ENCODE results near the gene UBL3. TPM values are rescaled to one million over a fixed set of nuclear protein-coding genes. Genes with fewer than 3 reads are reported as not detected.

Gene UBL3
- total RNA-seq, 1 experiment from 2014 or later: 11.1 TPM

- DNase-seq (ENCODE audit: low read depth, low spot score) (no peak), ATAC-seq (no peak)
- H3K27ac ChIP-seq (ENCODE audit: low read length): no peak overlapping the region
- H3K27me3 ChIP-seq (ENCODE audit: control insufficient read depth, insufficient read depth, low read length): no peaks in the 10 kb centered on the region
- intact Hi-C loops (cut with micrococcal nuclease; ENCODE audit: unreplicated experiment): no loop called here
- H3K9me3 ChIP-seq (ENCODE audit: control insufficient read depth, insufficient read depth, low read depth, low read length): no peaks in the 10 kb centered on the region
- H3K4me3 ChIP-seq (ENCODE audit: low read depth in 2 of 2, low read length in 2 of 2): no peak overlapping the region
- CTCF ChIA-PET: no interaction called here
- no TSS peak for BruUV-seq (replicated peaks)
- no peaks in the 10 kb centered on the region for H3K36me3 ChIP-seq (ENCODE audit: control insufficient read depth, insufficient read depth, low read length)
- in situ Hi-C loops (cut with HindIII; ENCODE audit: low pct_unique_long_range_greater_than_20kb, low sequenced_read_pairs): no loop called here
- no peaks in the 10 kb centered on the region for H3K4me1 ChIP-seq (ENCODE audit: control insufficient read depth, insufficient read depth, low read length)
- TF ChIP-seq TCF7L2 (IDR thresholded peaks at IDR 0.05; ENCODE audit: low read depth, low read length): no peak
- POLR2A ChIA-PET: no interaction called here
Measured at GRCh38 chr13:29737061-29737460, 113.4 kb downstream of the UBL3 start.

DNA sequence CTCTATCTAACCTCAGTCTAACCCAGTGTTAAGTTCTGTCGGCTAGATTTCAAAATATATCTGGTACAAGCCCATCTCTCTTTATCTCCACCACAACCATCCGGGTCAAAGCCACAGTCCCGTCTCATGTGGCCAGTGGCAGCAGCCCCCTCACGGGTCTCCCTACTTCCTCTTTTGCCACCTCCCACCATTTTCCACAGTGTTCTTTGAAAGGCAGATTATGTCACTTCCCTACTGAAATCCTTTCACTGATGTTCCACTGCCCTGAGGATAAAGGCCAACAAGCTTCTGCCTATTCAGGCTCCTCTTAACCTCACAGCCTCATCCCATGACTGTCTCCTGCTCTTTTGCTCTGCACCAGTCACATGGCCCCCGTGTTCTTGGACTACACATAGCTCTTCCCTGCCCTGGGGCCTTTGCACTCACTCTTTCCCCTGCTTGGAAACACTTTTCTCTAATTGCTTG, 117.2 kb downstream of the UBL3 start:
- ChIA-PET POLR2A (no interaction called here), CTCF (no interaction called here)
- no peaks in the 10 kb centered on the region for H3K9me3 ChIP-seq (ENCODE audit: control insufficient read depth, insufficient read depth, low read depth, low read length)
- BruUV-seq (replicated peaks): no TSS peak
- ATAC-seq: no peak
- in situ Hi-C loops (cut with HindIII; ENCODE audit: low pct_unique_long_range_greater_than_20kb, low sequenced_read_pairs): no loop called here
- intact Hi-C loops (cut with micrococcal nuclease; ENCODE audit: unreplicated experiment): no loop called here
- no peaks in the 10 kb centered on the region for H3K4me1 ChIP-seq (ENCODE audit: control insufficient read depth, insufficient read depth, low read length)
- H3K27ac ChIP-seq (ENCODE audit: low read length): no peak overlapping the region
- H3K27me3 ChIP-seq (ENCODE audit: control insufficient read depth, insufficient read depth, low read length): peaks cover 4% of the 10 kb centered on the region; the same call in 1 of the 2 replicates
- TF ChIP-seq TCF7L2 (IDR thresholded peaks at IDR 0.05; ENCODE audit: low read depth, low read length) (no peak), SIN3A (IDR thresholded peaks at IDR 0.05; ENCODE audit: borderline replicate concordance, insufficient read depth, low read depth, low read length) (no peak), POLR2AphosphoS5 (IDR thresholded peaks at IDR 0.05; ENCODE audit: low read depth, low read length) (no peak), CTCF (IDR thresholded peaks at IDR 0.05) (no peak)
- TF ChIP-seq, protein P1, sequence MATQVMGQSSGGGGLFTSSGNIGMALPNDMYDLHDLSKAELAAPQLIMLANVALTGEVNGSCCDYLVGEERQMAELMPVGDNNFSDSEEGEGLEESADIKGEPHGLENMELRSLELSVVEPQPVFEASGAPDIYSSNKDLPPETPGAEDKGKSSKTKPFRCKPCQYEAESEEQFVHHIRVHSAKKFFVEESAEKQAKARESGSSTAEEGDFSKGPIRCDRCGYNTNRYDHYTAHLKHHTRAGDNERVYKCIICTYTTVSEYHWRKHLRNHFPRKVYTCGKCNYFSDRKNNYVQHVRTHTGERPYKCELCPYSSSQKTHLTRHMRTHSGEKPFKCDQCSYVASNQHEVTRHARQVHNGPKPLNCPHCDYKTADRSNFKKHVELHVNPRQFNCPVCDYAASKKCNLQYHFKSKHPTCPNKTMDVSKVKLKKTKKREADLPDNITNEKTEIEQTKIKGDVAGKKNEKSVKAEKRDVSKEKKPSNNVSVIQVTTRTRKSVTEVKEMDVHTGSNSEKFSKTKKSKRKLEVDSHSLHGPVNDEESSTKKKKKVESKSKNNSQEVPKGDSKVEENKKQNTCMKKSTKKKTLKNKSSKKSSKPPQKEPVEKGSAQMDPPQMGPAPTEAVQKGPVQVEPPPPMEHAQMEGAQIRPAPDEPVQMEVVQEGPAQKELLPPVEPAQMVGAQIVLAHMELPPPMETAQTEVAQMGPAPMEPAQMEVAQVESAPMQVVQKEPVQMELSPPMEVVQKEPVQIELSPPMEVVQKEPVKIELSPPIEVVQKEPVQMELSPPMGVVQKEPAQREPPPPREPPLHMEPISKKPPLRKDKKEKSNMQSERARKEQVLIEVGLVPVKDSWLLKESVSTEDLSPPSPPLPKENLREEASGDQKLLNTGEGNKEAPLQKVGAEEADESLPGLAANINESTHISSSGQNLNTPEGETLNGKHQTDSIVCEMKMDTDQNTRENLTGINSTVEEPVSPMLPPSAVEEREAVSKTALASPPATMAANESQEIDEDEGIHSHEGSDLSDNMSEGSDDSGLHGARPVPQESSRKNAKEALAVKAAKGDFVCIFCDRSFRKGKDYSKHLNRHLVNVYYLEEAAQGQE (IDR thresholded peaks at IDR 0.05; ENCODE audit: insufficient read depth in 1 of 2, low read depth in 2 of 2, low read length in 1 of 2): no peak
- no peaks in the 10 kb centered on the region for H3K36me3 ChIP-seq (ENCODE audit: control insufficient read depth, insufficient read depth, low read length)
- H3K4me3 ChIP-seq (ENCODE audit: low read depth in 2 of 2, low read length in 2 of 2): no peak overlapping the region
- DNase-seq (ENCODE audit: low read depth, low spot score): no peak

DNA sequence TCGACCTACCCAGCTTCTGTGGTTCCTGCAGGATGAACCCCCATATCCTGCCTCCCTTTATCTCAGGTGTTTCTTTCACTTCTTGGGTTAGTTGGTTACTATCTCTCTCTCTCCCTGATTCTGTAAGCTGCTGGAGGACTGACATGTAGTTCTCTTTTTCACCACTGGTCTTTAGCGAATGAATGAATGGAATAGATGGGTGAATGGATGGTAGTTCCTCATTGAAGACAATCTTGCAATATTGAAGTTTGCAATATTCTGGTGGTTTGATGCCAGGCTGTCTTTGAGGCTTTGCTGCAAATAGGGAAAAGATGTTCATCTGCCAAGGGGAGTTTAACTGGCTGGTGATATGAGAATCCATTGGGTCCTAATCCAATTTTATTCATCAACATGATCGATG, 120.2 kb downstream of the UBL3 start:
- Histone ChIP-seq H3K9me3 (ENCODE audit: control insufficient read depth, insufficient read depth, low read depth, low read length) (no peaks in the 10 kb centered on the region), H3K4me3 (ENCODE audit: low read depth in 2 of 2, low read length in 2 of 2) (no peak overlapping the region), H3K27me3 (ENCODE audit: control insufficient read depth, insufficient read depth, low read length) (peaks cover 4% of the 10 kb centered on the region; the same call in 1 of the 2 replicates), H3K4me1 (ENCODE audit: control insufficient read depth, insufficient read depth, low read length) (no peaks in the 10 kb centered on the region), H3K36me3 (ENCODE audit: control insufficient read depth, insufficient read depth, low read length) (no peaks in the 10 kb centered on the region), H3K27ac (ENCODE audit: low read length) (no peak overlapping the region)
- TF ChIP-seq CTCF (IDR thresholded peaks at IDR 0.05): peak; percentile 16; the same call in 1 of the 2 replicates
- TF ChIP-seq SIN3A (IDR thresholded peaks at IDR 0.05; ENCODE audit: borderline replicate concordance, insufficient read depth, low read depth, low read length): no peak
- no peak for ATAC-seq
- ChIA-PET POLR2A (no interaction called here), CTCF (no interaction called here)
- intact Hi-C loops (cut with micrococcal nuclease; ENCODE audit: unreplicated experiment): no loop called here
- in situ Hi-C loops (cut with HindIII; ENCODE audit: low pct_unique_long_range_greater_than_20kb, low sequenced_read_pairs): no loop called here
- BruUV-seq (replicated peaks): no TSS peak
- no peak for DNase-seq (ENCODE audit: low read depth, low spot score)
